Thymus (tissue), 11 donors: ENCODE results near the gene DCAF5. TPM values are rescaled to one million over a fixed set of nuclear protein-coding genes. Genes with fewer than 3 reads are reported as not detected.
A peak's percentile ranks its signal among the peaks of the same experiment; 100 is the strongest.

Experiments
- DNase-seq, 9 donors: peaks; one replicate each; pipeline ENCODE4 v3.0.0-alpha.2; 2013; ENCODE audit warnings: low spot score in 9 of 9, low read depth in 6 of 9, missing footprints in 1 of 9
- H3K27ac ChIP-seq, 2 donors: one replicate each; pipeline ENCODE4 v1.5.1; 2013; ENCODE audit warnings: control low read depth in 1 of 2, low read depth in 1 of 2, low read length in 1 of 2, mild to moderate bottlenecking in 1 of 2, moderate library complexity in 1 of 2
- H3K27me3 ChIP-seq, 2 donors: one replicate each; pipeline ENCODE4 v1.5.1; 2013; ENCODE audit warnings: low read length in 1 of 2; ENCODE audit not compliant: control insufficient read depth in 2 of 2, insufficient read depth in 1 of 2
- H3K36me3 ChIP-seq, 2 donors: one replicate each; pipeline ENCODE4 v1.5.1; 2013; ENCODE audit warnings: low read length in 1 of 2, mild to moderate bottlenecking in 1 of 2, moderate library complexity in 1 of 2; ENCODE audit not compliant: control insufficient read depth in 2 of 2, insufficient read depth in 2 of 2
- H3K4me1 ChIP-seq, 2 donors: one replicate each; pipeline ENCODE4 v1.5.1; 2013; ENCODE audit warnings: low read length in 2 of 2; ENCODE audit not compliant: control insufficient read depth in 2 of 2, insufficient read depth in 2 of 2
- H3K4me3 ChIP-seq, 2 donors: one replicate each; pipeline ENCODE4 v1.5.1; 2013; ENCODE audit warnings: low read length in 2 of 2, control low read depth in 1 of 2, mild to moderate bottlenecking in 1 of 2
- H3K9me3 ChIP-seq, 2 donors: one replicate each; pipeline ENCODE4 v1.5.1; 2013; ENCODE audit warnings: low read length in 1 of 2, mild to moderate bottlenecking in 1 of 2; ENCODE audit not compliant: control insufficient read depth in 2 of 2, insufficient read depth in 1 of 2
- WGBS: extraction: QIAGEN DNeasy Blood & Tissue Kit; methylation state at CpG from one replicate; pipeline ENCODE4 v1.1.7; 2013; 5-methylcytosine and 5-hydroxymethylcytosine counted together
- polyA plus RNA-seq: library from polyadenylated mRNA; stranded (reverse); fragments of 200-250 nt; gene quantifications from one replicate; pipeline ENCODE4 v1.2.3, GENCODE V29; 2013
- total RNA-seq: library from RNA; stranded (reverse); fragments of 120-200 nt; gene quantifications from one replicate; pipeline ENCODE4 v1.2.4, GENCODE V29; 2013
- donor health status: healthy.

The DCAF5 gene
- total and polyA plus RNA-seq, 2 donors = 13.5 to 26.6 TPM

DNA sequence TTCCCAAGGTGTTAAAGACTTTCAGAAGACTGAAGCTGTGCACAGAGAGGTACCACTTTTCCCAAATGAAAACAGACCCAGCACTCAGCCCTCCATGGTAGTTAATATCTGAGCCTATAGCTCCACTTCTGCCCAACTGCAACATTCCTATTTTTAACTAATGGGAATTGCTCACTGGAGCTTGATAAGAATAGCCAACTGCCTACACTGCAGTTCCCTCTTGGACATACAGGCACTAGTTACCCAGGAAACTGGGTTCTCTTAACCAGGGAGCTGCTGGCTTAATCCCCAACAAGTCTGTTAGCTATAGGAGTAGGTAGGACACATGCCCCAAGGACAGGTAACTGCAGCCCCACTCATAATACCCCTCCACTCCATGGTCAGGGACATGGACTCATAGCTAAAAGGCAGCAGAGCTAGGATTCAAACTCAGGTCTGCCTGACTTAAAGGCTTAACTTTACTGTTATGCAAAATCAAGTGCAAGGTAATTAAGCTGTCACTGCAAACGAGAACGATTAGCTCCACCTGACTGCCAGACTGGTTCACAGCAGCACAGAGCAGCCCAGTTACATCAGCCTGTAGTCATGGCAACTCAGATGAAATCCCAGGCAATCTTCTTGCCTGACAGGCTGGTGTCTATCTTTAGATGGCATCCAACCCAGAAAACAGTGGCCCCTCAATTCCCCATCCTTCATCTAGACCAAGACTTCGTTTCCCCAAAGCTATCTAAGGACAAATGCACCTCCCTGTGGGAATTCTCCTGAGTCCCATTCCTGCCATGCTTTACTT is 96.7 kb downstream of the DCAF5 start:
- 79% methylated on average over 3 of the region's 3 CpGs for WGBS
- no peaks in the 10 kb centered on the region for H3K27me3 ChIP-seq
- H3K4me1 ChIP-seq = no peaks in the 10 kb centered on the region
- DNase-seq = peak in 1 of 9 donors; percentile 25
- no peak overlapping the region for H3K27ac ChIP-seq
- no peak overlapping the region for H3K4me3 ChIP-seq
- peaks cover 46 to 65% of the 10 kb centered on the region in 2 donors for H3K36me3 ChIP-seq
- H3K9me3 ChIP-seq = peaks cover 0 to 2% of the 10 kb centered on the region in 2 donors

DNA sequence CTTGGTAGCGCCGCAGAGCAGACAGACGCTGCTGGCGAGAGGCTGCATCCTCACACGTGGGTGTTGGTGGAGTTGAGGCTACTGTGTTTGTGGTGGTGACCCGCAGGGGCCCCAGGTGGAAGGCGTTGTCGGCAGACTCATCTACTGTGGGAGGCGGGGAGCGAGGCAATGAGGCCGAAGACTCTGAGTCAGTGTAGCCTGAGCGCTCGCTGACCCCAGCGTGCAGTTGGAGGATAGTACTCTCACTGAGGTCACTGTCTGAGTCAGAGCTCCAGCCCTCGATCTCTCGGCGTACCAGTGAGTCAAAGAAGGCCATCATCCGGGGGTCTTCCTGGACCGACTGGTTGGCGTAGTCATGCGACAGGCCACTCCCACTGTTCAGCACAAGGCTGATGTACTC is 97.8 kb downstream of the DCAF5 start:
- no peak overlapping the region for H3K27ac ChIP-seq
- 96% methylated on average over 21 of the region's 21 CpGs for WGBS
- no peak for DNase-seq
- no peaks in the 10 kb centered on the region for H3K27me3 ChIP-seq
- no peaks in the 10 kb centered on the region for H3K4me1 ChIP-seq
- H3K4me3 ChIP-seq = no peak overlapping the region
- peaks cover 40 to 59% of the 10 kb centered on the region in 2 donors for H3K36me3 ChIP-seq
- peaks cover 0 to 2% of the 10 kb centered on the region in 2 donors for H3K9me3 ChIP-seq

DNA sequence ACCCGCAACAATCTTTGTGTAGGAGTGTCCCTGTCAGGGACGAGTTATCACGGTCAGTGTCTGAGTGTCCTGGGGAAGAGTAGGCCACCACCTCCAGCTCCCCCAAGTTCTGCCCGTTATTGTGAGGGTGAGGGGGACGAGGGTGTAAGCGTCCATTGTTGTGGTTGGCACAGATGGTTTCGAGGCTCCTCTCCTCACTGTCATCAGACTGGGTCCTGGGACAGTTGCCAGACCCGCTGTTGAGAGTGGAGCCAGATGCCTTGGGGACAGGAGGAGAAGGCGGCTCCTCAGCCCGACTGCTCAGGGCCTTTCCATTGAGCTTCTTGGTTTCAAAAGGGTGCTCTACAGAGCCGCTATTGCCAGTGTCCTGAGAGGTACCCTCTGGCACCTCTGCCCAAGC is 98.9 kb downstream of the DCAF5 start:
- Histone ChIP-seq H3K9me3 (peaks cover 0 to 2% of the 10 kb centered on the region in 2 donors), H3K27me3 (no peaks in the 10 kb centered on the region), H3K36me3 (peaks cover 29 to 51% of the 10 kb centered on the region in 2 donors), H3K4me3 (no peak overlapping the region), H3K4me1 (no peaks in the 10 kb centered on the region), H3K27ac (no peak overlapping the region)
- 99% methylated on average over 11 of the region's 11 CpGs for WGBS
- DNase-seq = no peak

GRCh38 chr14:69052181-69052601 is 100.7 kb downstream of the DCAF5 start:
- H3K4me1 ChIP-seq = no peaks in the 10 kb centered on the region
- no peaks in the 10 kb centered on the region for H3K27me3 ChIP-seq
- no peak overlapping the region for H3K27ac ChIP-seq
- peaks cover 0 to 2% of the 10 kb centered on the region in 2 donors for H3K9me3 ChIP-seq
- DNase-seq = no peak
- 79% methylated on average over 4 of the region's 4 CpGs for WGBS
- no peak overlapping the region for H3K4me3 ChIP-seq
- peaks cover 29 to 42% of the 10 kb centered on the region in 2 donors for H3K36me3 ChIP-seq

DNA sequence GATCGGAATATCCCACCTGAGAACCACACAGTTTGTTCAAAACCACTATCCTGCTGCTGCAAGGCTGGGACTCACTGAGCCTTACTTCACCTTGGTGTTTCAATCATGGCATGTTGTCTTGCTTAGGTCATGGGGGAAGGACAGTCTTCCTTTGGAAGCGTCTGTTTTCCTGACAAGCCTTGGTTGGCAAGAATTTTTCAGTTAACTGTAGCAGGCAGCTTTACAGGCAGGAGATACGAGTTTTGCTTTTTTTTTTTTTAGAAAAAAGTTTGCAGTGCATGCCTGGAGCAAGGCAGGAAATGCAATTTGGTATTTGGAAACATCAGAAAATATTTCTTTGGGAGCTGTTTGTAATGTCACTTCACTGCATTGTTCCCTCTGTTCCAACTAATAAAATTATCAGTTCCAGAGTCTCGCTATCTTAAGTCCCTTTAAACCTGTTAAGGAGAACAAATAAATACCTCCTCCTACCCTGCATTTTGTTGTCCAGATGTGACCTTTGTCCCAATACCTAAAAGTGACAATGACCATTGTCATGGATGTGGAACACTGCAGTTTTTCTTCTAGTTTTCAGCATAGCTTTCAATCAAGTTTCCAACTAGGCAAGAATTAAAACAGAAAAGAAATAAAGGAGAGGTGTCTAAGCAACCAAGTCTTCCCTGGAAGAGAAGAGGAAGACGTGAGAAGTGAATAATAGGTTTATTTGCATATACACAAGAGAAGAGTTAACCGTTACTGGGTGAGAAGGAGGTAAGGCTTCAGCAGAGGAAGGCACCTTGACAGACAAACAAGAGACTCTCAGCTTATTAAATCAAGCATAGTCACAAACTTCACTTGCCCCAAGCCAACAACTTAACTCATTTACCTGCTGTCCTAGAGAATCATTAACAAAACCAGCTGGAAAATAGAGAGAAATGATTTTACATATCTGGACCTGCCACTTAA is 102.4 kb downstream of the DCAF5 start:
- no peaks in the 10 kb centered on the region for H3K27me3 ChIP-seq
- peaks cover 0 to 2% of the 10 kb centered on the region in 2 donors for H3K9me3 ChIP-seq
- peaks cover 22 to 33% of the 10 kb centered on the region in 2 donors for H3K36me3 ChIP-seq
- H3K4me1 ChIP-seq = peaks cover 0 to 9% of the 10 kb centered on the region in 2 donors
- H3K27ac ChIP-seq = peak overlapping the region in 1 of 2 donors; percentile 26
- 94% methylated on average over 6 of the region's 6 CpGs for WGBS
- DNase-seq = no peak
- no peak overlapping the region for H3K4me3 ChIP-seq

- 82% methylated on average over 2 of the region's 2 CpGs for WGBS
- Histone ChIP-seq H3K27ac (peak overlapping the region; percentile 25 to 43), H3K36me3 (peaks cover 14 to 24% of the 10 kb centered on the region in 2 donors), H3K9me3 (peaks cover 0 to 1% of the 10 kb centered on the region in 2 donors), H3K4me1 (peaks cover 0 to 11% of the 10 kb centered on the region in 2 donors), H3K27me3 (no peaks in the 10 kb centered on the region), H3K4me3 (no peak overlapping the region)
- DNase-seq = no peak
Measured at GRCh38 chr14:69049675-69050074, 103.2 kb downstream of the DCAF5 start.

GRCh38 chr14:69048456-69048855 is 104.5 kb downstream of the DCAF5 start:
- 80% methylated on average over 3 of the region's 3 CpGs for WGBS
- Histone ChIP-seq H3K27me3 (peaks cover 0 to 10% of the 10 kb centered on the region in 2 donors), H3K4me3 (no peak overlapping the region), H3K27ac (no peak overlapping the region), H3K36me3 (peaks cover 3 to 13% of the 10 kb centered on the region in 2 donors), H3K9me3 (no peaks in the 10 kb centered on the region), H3K4me1 (peaks cover 0 to 19% of the 10 kb centered on the region in 2 donors)
- peak in 1 of 9 donors; percentile 25 for DNase-seq

DNA sequence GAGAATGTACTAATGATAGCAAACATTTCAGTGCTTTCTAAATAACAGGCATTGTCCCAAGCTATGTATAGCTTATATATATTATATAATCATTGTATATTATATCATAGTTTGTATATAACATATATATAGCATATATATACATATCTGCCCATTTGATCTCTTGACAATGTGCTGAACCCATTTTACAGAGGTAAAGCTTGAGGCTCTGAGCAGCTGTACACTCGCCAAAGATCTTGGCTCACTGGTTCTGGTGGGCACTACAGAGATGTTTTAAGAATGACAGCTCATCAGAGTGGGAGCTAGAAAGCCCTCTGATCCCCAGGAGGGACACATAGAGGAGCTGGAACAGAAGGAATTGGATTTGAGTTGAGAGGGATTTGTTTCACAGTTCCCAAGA is 105.7 kb downstream of the DCAF5 start:
- Histone ChIP-seq H3K27ac (no peak overlapping the region), H3K36me3 (peaks cover 0 to 3% of the 10 kb centered on the region in 2 donors), H3K9me3 (no peaks in the 10 kb centered on the region), H3K27me3 (peaks cover 0 to 20% of the 10 kb centered on the region in 2 donors), H3K4me1 (peaks cover 0 to 22% of the 10 kb centered on the region in 2 donors), H3K4me3 (no peak overlapping the region)
- no peak for DNase-seq
- WGBS = 96% methylated on average over 1 of the region's 1 CpG

DNA sequence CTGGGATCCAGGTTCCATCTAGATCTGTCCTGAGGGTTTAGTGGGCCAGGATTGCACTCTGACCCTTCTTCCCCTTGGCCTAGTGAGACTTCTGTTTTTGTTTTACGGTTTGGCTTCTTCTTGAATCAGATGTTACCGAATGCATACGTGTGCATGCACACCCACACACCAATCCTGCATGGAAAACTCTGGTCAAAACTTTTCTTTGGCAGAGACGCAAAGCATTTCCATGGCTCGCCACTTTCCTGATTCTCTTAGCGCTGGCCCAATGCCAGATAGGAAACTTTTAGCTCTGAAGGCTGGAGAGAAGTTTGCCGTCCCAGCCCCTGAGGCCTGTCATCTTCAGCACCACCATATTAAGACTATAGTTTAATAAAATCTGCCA is 106.5 kb downstream of the DCAF5 start:
- H3K27ac ChIP-seq = peak overlapping the region; percentile 25 to 45
- WGBS = 95% methylated on average over 7 of the region's 7 CpGs

More for the DNA sequence above, 106.5 kb downstream of the DCAF5 start:
- no peak for DNase-seq
- Histone ChIP-seq H3K4me1 (peaks cover 0 to 22% of the 10 kb centered on the region in 2 donors), H3K9me3 (no peaks in the 10 kb centered on the region), H3K27me3 (peaks cover 0 to 27% of the 10 kb centered on the region in 2 donors), H3K4me3 (no peak overlapping the region), H3K36me3 (peaks cover 0 to 3% of the 10 kb centered on the region in 2 donors)
